PC-3 (cell line): ENCODE data around the gene ENTR1. TPM values are rescaled to one million over a fixed set of nuclear protein-coding genes. Genes with fewer than 3 reads are reported as not detected.

Experiments
- ATAC-seq: fragments of 200-7000 bp; cut with Tn5 transposase; 2 replicates; pipeline ENCODE4 v1.9.1; 2020; ENCODE audit warnings: mild to moderate bottlenecking, moderate library complexity
- BruUV-seq: library from RNA; stranded (reverse); fragments of 400-500 nt; replicated peaks from 2 replicates; lab custom pipeline; 2021; lab: Mats Ljungman, UMichigan
- CTCF ChIA-PET: fragments of 300-600 bp; sonication (Branson Sonifier 250); formaldehyde crosslinking; loops from one replicate; lab custom pipeline; 2022; ENCODE audit warnings: antibody characterized with exemption; lab: Charles Lee
- POLR2A ChIA-PET: fragments of 300-600 bp; sonication (Branson Sonifier 250); formaldehyde crosslinking; loops from one replicate; lab custom pipeline; 2022; ENCODE audit warnings: antibody characterized with exemption; ENCODE audit not compliant: unreplicated experiment; lab: Charles Lee
- DNase-seq: peaks from one replicate; pipeline ENCODE4 v3.0.0-alpha.2; 2015
- H2AFZ ChIP-seq: fragments of 300-600 bp; sonication (generic); 2 replicates; pipeline ENCODE4 v1.6.0; 2016; ENCODE audit warnings: antibody characterized with exemption, low read length
- H3F3A ChIP-seq: fragments of 300-600 bp; sonication (generic); one replicate; pipeline ENCODE4 v1.6.0; 2017; ENCODE audit warnings: antibody characterized with exemption, low read length, control low read depth, mild to moderate bottlenecking; ENCODE audit not compliant: unreplicated experiment
- H3K27ac ChIP-seq: fragments of 300-600 bp; sonication (generic); 2 replicates; pipeline ENCODE4 v1.5.1; 2016; ENCODE audit warnings: mild to moderate bottlenecking, low read length
- H3K27me3 ChIP-seq: fragments of 300-600 bp; sonication (generic); 2 replicates; pipeline ENCODE4 v1.6.1; 2016; ENCODE audit warnings: low read length, mixed read lengths
- H3K36me3 ChIP-seq: fragments of 300-600 bp; sonication (generic); 2 replicates; pipeline ENCODE4 v1.6.1; 2016; ENCODE audit warnings: low read depth, mixed run types, low read length, mixed read lengths
- H3K4me1 ChIP-seq: fragments of 300-600 bp; sonication (generic); 2 replicates; pipeline ENCODE4 v1.5.1; 2016; ENCODE audit warnings: low read length; ENCODE audit not compliant: insufficient read depth
- H3K4me2 ChIP-seq: fragments of 300-600 bp; sonication (generic); 2 replicates; pipeline ENCODE4 v1.6.0; 2016; ENCODE audit warnings: low read length
- H3K4me3 ChIP-seq: fragments of 300-600 bp; sonication (generic); 2 replicates; pipeline ENCODE4 v1.5.1; 2016; ENCODE audit warnings: mild to moderate bottlenecking, low read length, mixed read lengths
- H3K79me2 ChIP-seq: fragments of 300-600 bp; sonication (generic); 2 replicates; pipeline ENCODE4 v1.6.1; 2017; ENCODE audit warnings: low read length, mixed read lengths
- H3K9ac ChIP-seq: fragments of 300-600 bp; sonication (generic); 2 replicates; pipeline ENCODE4 v1.6.0; 2016; ENCODE audit warnings: mild to moderate bottlenecking, low read length
- H3K9me2 ChIP-seq: fragments of 300-600 bp; sonication (generic); replicated peaks from 2 replicates; pipeline ENCODE4 v1.6.1; 2016; ENCODE audit warnings: mixed run types, low read length, mixed read lengths
- H3K9me3 ChIP-seq: fragments of 300-600 bp; sonication (generic); 2 replicates; pipeline ENCODE4 v1.6.1; 2016; ENCODE audit warnings: low read length, mixed read lengths
- H4K20me1 ChIP-seq: fragments of 300-600 bp; sonication (generic); 2 replicates; pipeline ENCODE4 v1.6.1; 2016; ENCODE audit warnings: low read length, mixed read lengths
- CTCF ChIP-seq: fragments of 300-600 bp; sonication (generic); conservative IDR thresholded peaks from 2 replicates; pipeline ENCODE4 v1.5.1; 2017; ENCODE audit warnings: antibody characterized with exemption, low read depth, mild to moderate bottlenecking, low read length
- EZH2 ChIP-seq: fragments of 300-600 bp; sonication (generic); IDR thresholded peaks from one replicate; pipeline ENCODE4 v1.6.1; 2017; ENCODE audit warnings: antibody characterized with exemption, mild to moderate bottlenecking, low read length; ENCODE audit not compliant: unreplicated experiment
- EZH2phosphoT487 ChIP-seq: fragments of 300-600 bp; sonication (generic); IDR thresholded peaks from 2 replicates; pipeline ENCODE4 v1.6.1; 2018; ENCODE audit warnings: mild to moderate bottlenecking, antibody characterized with exemption, low read length, borderline replicate concordance
- intact Hi-C: fragments of 100-400 bp; cut with micrococcal nuclease; formaldehyde crosslinking; loops from 2 replicates; pipeline ENCODE4 v1.9.0; 2023
- total RNA-seq: library from RNA; depleted of rRNA; stranded (reverse); fragments of >200 nt; gene quantifications from 2 replicates; pipeline ENCODE4 v1.2.3, GENCODE V29; 2014

The ENTR1 gene
- total RNA-seq, 1 experiment from 2014 or later: 32.3 TPM

GRCh38 chr9:136437839-136438547 lies 27.6 kb upstream of the ENTR1 start:
- ChIA-PET POLR2A (no interaction called here), CTCF (no interaction called here)
- no peaks in the 10 kb centered on the region for H3K27me3 ChIP-seq
- H3K9me3 ChIP-seq: no peaks in the 10 kb centered on the region
- H3K4me1 ChIP-seq: peaks cover 14% of the 10 kb centered on the region
- intact Hi-C loops: no loop called here
- no peaks in the 10 kb centered on the region for H3K9me2 ChIP-seq
- no peaks in the 10 kb centered on the region for H3F3A ChIP-seq
- peaks cover 41% of the 10 kb centered on the region for H3K79me2 ChIP-seq
- H3K9ac ChIP-seq: peak overlapping the region; percentile 78
- H2AFZ ChIP-seq: peak overlapping the region; percentile 59; the same call in 1 of the 2 replicates
- H3K4me3 ChIP-seq: peak overlapping the region; percentile 87
- no peak overlapping the region for H3K27ac ChIP-seq
- BruUV-seq: no TSS peak
- peaks cover 8% of the 10 kb centered on the region; the same call in 1 of the 2 replicates for H4K20me1 ChIP-seq
- ATAC-seq: no peak
- no peak for TF ChIP-seq CTCF
- TF ChIP-seq EZH2phosphoT487: no peak
- no peak for TF ChIP-seq EZH2
- no peaks in the 10 kb centered on the region for H3K36me3 ChIP-seq
- H3K4me2 ChIP-seq: peak overlapping the region; percentile 87
- peak; percentile 3 for DNase-seq

- CTCF ChIA-PET: no interaction called here
- Histone ChIP-seq H4K20me1 (peaks cover 8% of the 10 kb centered on the region; the same call in 1 of the 2 replicates), H3K9me2 (no peaks in the 10 kb centered on the region), H3K27me3 (no peaks in the 10 kb centered on the region), H3K79me2 (peaks cover 41% of the 10 kb centered on the region), H2AFZ (no peak overlapping the region), H3K4me2 (peak overlapping the region; percentile 87), H3K27ac (no peak overlapping the region), H3F3A (no peaks in the 10 kb centered on the region), H3K4me1 (peaks cover 14% of the 10 kb centered on the region), H3K9me3 (no peaks in the 10 kb centered on the region), H3K4me3 (peak overlapping the region; percentile 87), H3K9ac (no peak overlapping the region), H3K36me3 (no peaks in the 10 kb centered on the region)
- TF ChIP-seq CTCF: no peak
- no peak for TF ChIP-seq EZH2
- no peak for TF ChIP-seq EZH2phosphoT487
- BruUV-seq: no TSS peak
- POLR2A ChIA-PET: no interaction called here
- ATAC-seq (peak; percentile 8; the same call in 1 of the 2 replicates), DNase-seq (peak; percentile 27)
- intact Hi-C loops: no loop called here
Observed at GRCh38 chr9:136437430-136437829, 27.0 kb upstream of the ENTR1 start.

GRCh38 chr9:136436055-136436634 lies 25.7 kb upstream of the ENTR1 start:
- H3K9me2 ChIP-seq: no peaks in the 10 kb centered on the region
- H3K27ac ChIP-seq: no peak overlapping the region
- ChIA-PET CTCF (no interaction called here), POLR2A (no interaction called here)
- no peaks in the 10 kb centered on the region for H3F3A ChIP-seq
- no peak for DNase-seq
- H3K9ac ChIP-seq: no peak overlapping the region
- no peak overlapping the region for H2AFZ ChIP-seq
- no peaks in the 10 kb centered on the region for H3K27me3 ChIP-seq
- TF ChIP-seq EZH2phosphoT487 (no peak), EZH2 (no peak), CTCF (no peak)
- intact Hi-C loops: no loop called here
- peaks cover 8% of the 10 kb centered on the region; the same call in 1 of the 2 replicates for H4K20me1 ChIP-seq
- no peaks in the 10 kb centered on the region for H3K36me3 ChIP-seq
- no peak overlapping the region for H3K4me2 ChIP-seq
- no peak for ATAC-seq
- H3K4me3 ChIP-seq: no peak overlapping the region
- H3K79me2 ChIP-seq: peaks cover 41% of the 10 kb centered on the region
- H3K9me3 ChIP-seq: no peaks in the 10 kb centered on the region
- H3K4me1 ChIP-seq: peaks cover 14% of the 10 kb centered on the region
- no TSS peak for BruUV-seq
